Peyer's patch (tissue), 4 donors: Measurements from ENCODE around the gene ASPDH.

Source experiments
- CTCF ChIP-seq, 6 experiments: fragments of 450-650 bp in 4 of 6; fragments of 200-600 bp in 2 of 6; sonication (generic) in 1 of 6; IDR thresholded peaks; one replicate each; pipeline ENCODE4 v1.5.1; 2017 to 2019; ENCODE audit warnings: antibody characterized with exemption in 6 of 6, mild to moderate bottlenecking in 3 of 6, moderate library complexity in 1 of 6
- POLR2A ChIP-seq, 2 donors: fragments of 450-650 bp; IDR thresholded peaks; one replicate each; pipeline ENCODE4 v1.5.1; 2017; ENCODE audit warnings: antibody characterized with exemption in 2 of 2, mild to moderate bottlenecking in 2 of 2, moderate library complexity in 2 of 2

GRCh38 chr19:50476224-50476906 is 37.3 kb downstream of the ASPDH start, which contains the start of the genes EMC10 and GARIN5A:
- TF ChIP-seq POLR2A (IDR thresholded peaks at IDR 0.05): peak; percentile 76 to 79
- no peak for TF ChIP-seq CTCF (IDR thresholded peaks at IDR 0.05)
